K562 (cell line): Measurements from ENCODE around the gene TF. TPM values are rescaled to one million over a fixed set of nuclear protein-coding genes. Genes with fewer than 3 reads are reported as not detected.

Experiments used
- ATAC-seq: fragments of 200-7000 bp; cut with Tn5 transposase; 3 replicates; pipeline ENCODE4 v1.9.1; 2020; ENCODE audit warnings: moderate library complexity
- BruUV-seq: library from RNA; stranded (reverse); fragments of 400-500 nt; replicated peaks from 2 replicates; lab custom pipeline; 2021; lab: Mats Ljungman, UMichigan
- CTCF ChIA-PET: fragments of 300-600 bp; formaldehyde crosslinking; extraction: SDS; loops from one replicate; lab custom pipeline; 2021; ENCODE audit warnings: low intra/inter-chr PET ratio; lab: Yijun Ruan, JAX
- POLR2A ChIA-PET: fragments of 300-600, 350-650 bp; sonication (Branson Sonifier 250); formaldehyde crosslinking; extraction: SDS; loops from one replicate; lab custom pipeline; 2021; ENCODE audit warnings: antibody characterized with exemption, inconsistent platforms; lab: Yijun Ruan, JAX
- DNase-seq, 4 experiments: peaks; one replicate each; pipeline versions ENCODE4 v3.0.0 to v3.0.0-alpha.2; 2011 to 2018; ENCODE audit warnings: low spot score in 3 of 4, mixed read lengths in 3 of 4; ENCODE audit errors: extremely low read depth in 1 of 4
- FAIRE-seq: peaks from 2 replicates; lab custom pipeline; 2011; peaks lifted over from hg19 to GRCh38; lab: Jason Lieb, UNC
- H2AFZ ChIP-seq: 2 replicates; pipeline ENCODE4 v1.6.0; 2011; ENCODE audit warnings: low read depth, low read length, control low read depth, inconsistent platforms
- H3K27ac ChIP-seq: fragments of 200-600 bp; 3 replicates; pipeline ENCODE4 v1.8.0; 2011; ENCODE audit warnings: low read depth, mild to moderate bottlenecking, control low read depth, inconsistent platforms, low read length, moderate library complexity, mixed read lengths; ENCODE audit errors: extremely low read depth
- H3K27me3 ChIP-seq, 2 experiments: fragments of 300-600 bp in 1 of 2; 2 replicates in 1 of 2; 3 replicates in 1 of 2; pipeline versions ENCODE4 v1.6.0 to v1.8.0; 2011; ENCODE audit warnings: inconsistent platforms in 2 of 2, low read length in 2 of 2, mild to moderate bottlenecking in 1 of 2, mixed read lengths in 1 of 2, moderate library complexity in 1 of 2; ENCODE audit not compliant: control insufficient read depth in 2 of 2, insufficient read depth in 2 of 2
- H3K36me3 ChIP-seq: fragments of 300-600 bp; 3 replicates; pipeline ENCODE4 v1.8.0; 2011; ENCODE audit warnings: mild to moderate bottlenecking, low read length, inconsistent platforms; ENCODE audit not compliant: control insufficient read depth, insufficient read depth
- H3K4me1 ChIP-seq, 2 experiments: fragments of 200-600 bp in 1 of 2; replicated peaks in 1 of 2; 2 replicates in 1 of 2; 3 replicates in 1 of 2; pipeline versions ENCODE4 v1.5.1 to v1.8.0; 2011; ENCODE audit warnings: inconsistent platforms in 2 of 2, low read length in 2 of 2, mild to moderate bottlenecking in 1 of 2, mixed read lengths in 1 of 2, moderate library complexity in 1 of 2; ENCODE audit not compliant: control insufficient read depth in 2 of 2, insufficient read depth in 2 of 2
- H3K4me2 ChIP-seq: 2 replicates; pipeline ENCODE4 v1.6.1; 2011; ENCODE audit warnings: low read length, control low read depth, inconsistent platforms, mixed read lengths; ENCODE audit not compliant: insufficient read depth
- H3K4me3 ChIP-seq: fragments of 200-600 bp; sonication (generic), shearing (Covaris generic); 2 replicates; pipeline ENCODE4 v1.5.1; 2016; ENCODE audit warnings: control low read depth, inconsistent platforms
- H3K79me2 ChIP-seq: fragments of 200-600 bp; 3 replicates; pipeline ENCODE4 v1.8.0; 2011; ENCODE audit warnings: low read length, inconsistent platforms; ENCODE audit not compliant: control insufficient read depth, insufficient read depth
- H3K9ac ChIP-seq, 2 experiments: 2 replicates each; pipeline versions ENCODE4 v1.6.0 to v1.6.1; 2011; ENCODE audit warnings: low read depth in 2 of 2, low read length in 2 of 2, control low read depth in 1 of 2, inconsistent platforms in 1 of 2, mild to moderate bottlenecking in 1 of 2, mixed read lengths in 1 of 2; ENCODE audit not compliant: insufficient read depth in 1 of 2
- H3K9me1 ChIP-seq: one replicate; pipeline ENCODE4 v1.6.0; 2011; ENCODE audit warnings: inconsistent platforms, mild to moderate bottlenecking, low read length, moderate library complexity; ENCODE audit not compliant: control insufficient read depth, insufficient read depth
- H3K9me3 ChIP-seq: replicated peaks from 2 replicates; pipeline ENCODE4 v1.5.1; 2011; ENCODE audit warnings: low read depth, low read length, inconsistent platforms; ENCODE audit not compliant: control insufficient read depth, insufficient read depth
- H4K20me1 ChIP-seq: replicated peaks from 2 replicates; pipeline ENCODE4 v1.6.1; 2011; ENCODE audit warnings: low read length, inconsistent platforms, mixed read lengths; ENCODE audit not compliant: control insufficient read depth, insufficient read depth
- ARID3A ChIP-seq: IDR thresholded peaks from 2 replicates; pipeline ENCODE4 v1.6.1; 2012; ENCODE audit warnings: low read depth, low read length, improper control_type of control experiment, borderline replicate concordance
- CEBPG ChIP-seq, 3 experiments: fragments of 200-800 bp in 1 of 3; sonication (Bioruptor generic) in 1 of 3; sonication (generic) in 1 of 3; formaldehyde crosslinking in 1 of 3; IDR thresholded peaks in 2 of 3; conservative IDR thresholded peaks in 1 of 3; 2 replicates each; pipeline versions ENCODE4 v1.6.1 to v1.8.0; 2016 to 2022; ENCODE audit warnings: missing compliant biosample characterization in 2 of 3, missing genetic modification characterization in 2 of 3, mild to moderate bottlenecking in 1 of 3, missing genetic modification reagents in 1 of 3
- ESRRA ChIP-seq: fragments of 450-650 bp; IDR thresholded peaks from 2 replicates; pipeline ENCODE4 v1.6.1; 2014; ENCODE audit warnings: low read depth, mild to moderate bottlenecking, moderate library complexity, borderline replicate concordance
- MXI1 ChIP-seq: IDR thresholded peaks from 2 replicates; pipeline ENCODE4 v1.6.1; 2011; ENCODE audit warnings: low read depth, mild to moderate bottlenecking, improper control_type of control experiment, low read length
- ZNF175 ChIP-seq: fragments of 200-800 bp; sonication (Bioruptor generic); IDR thresholded peaks from 2 replicates; pipeline ENCODE4 v1.6.1; 2016; ENCODE audit warnings: low read depth, mild to moderate bottlenecking, missing genetic modification characterization, missing compliant biosample characterization
- ZNF444 ChIP-seq: fragments of 250-450 bp; sonication (Bioruptor Pico); IDR thresholded peaks from 2 replicates; pipeline ENCODE4 v1.4.0; 2020; ENCODE audit warnings: mild to moderate bottlenecking, moderate library complexity
- ZNF592 ChIP-seq: fragments of 450-650 bp; IDR thresholded peaks from 2 replicates; pipeline ENCODE4 v1.6.1; 2017; ENCODE audit warnings: antibody characterized with exemption, mild to moderate bottlenecking
- WGBS: fragments of 100-300 bp; shearing (Covaris generic); methylation state at CpG from one replicate; pipeline ENCODE4 v1.1.6; 2016; ENCODE audit warnings: low coverage, mixed read lengths; ENCODE audit not compliant: insufficient coverage; ENCODE audit errors: missing lambda C conversion rate; 5-methylcytosine and 5-hydroxymethylcytosine counted together
- in situ Hi-C: fragments of 300-500 bp; cut with MboI; formaldehyde crosslinking; loops from 4 replicates; pipeline ENCODE4 v1.15.0; 2018; ENCODE audit warnings: inconsistent platforms, mixed read lengths
- intact Hi-C: fragments of 100-400 bp; cut with micrococcal nuclease; formaldehyde crosslinking; loops from 2 replicates; pipeline ENCODE4 v1.14.2; 2022
- polyA plus RNA-seq, 8 experiments: library from polyadenylated mRNA; depleted of rRNA in 4 of 8; stranded (reverse) in 5 of 8; unstranded in 3 of 8; fragments of >200 nt; fragmentation: Nextera tagmentation in 2 of 8; fragmentation: Illumina TruSeq in 1 of 8; extraction: Ambion mirVana in 2 of 8; extraction: Trizol in 1 of 8; gene quantifications; 2 replicates each; pipeline versions ENCODE4 v1.2.1 to v1.2.3, GENCODE V29; 2011 to 2014; ENCODE audit warnings: inconsistent platforms in 1 of 8, missing spikeins in 1 of 8
- total RNA-seq, 7 experiments: library from RNA; depleted of rRNA in 6 of 7; stranded (reverse); fragments of >200 nt in 6 of 7; fragmentation: Illumina TruSeq in 2 of 7; extraction: Trizol in 2 of 7; gene quantifications; 2 replicates each; pipeline versions ENCODE4 v1.2.1 to v1.2.3, GENCODE V29; 2011 to 2021; ENCODE audit warnings: low replicate concordance in 1 of 7

The TF gene
- total and polyA plus RNA-seq, 9 of the 15 experiments (the other 6 are each of a cell fraction or from before 2014, with no cell fraction given): 0.09 to 9.2 (median 3.1) TPM

- Histone ChIP-seq H3K27me3 (no peaks in the 10 kb centered on the region), H3K79me2 (no peaks in the 10 kb centered on the region), H3K9me1 (no peaks in the 10 kb centered on the region), H4K20me1 (no peaks in the 10 kb centered on the region), H3K4me2 (no peak overlapping the region), H3K4me1 (no peaks in the 10 kb centered on the region), H3K4me3 (no peak overlapping the region), H3K9ac (no peak overlapping the region), H3K27ac (no peak overlapping the region), H2AFZ (no peak overlapping the region), H3K9me3 (no peaks in the 10 kb centered on the region), H3K36me3 (no peaks in the 10 kb centered on the region)
- intact Hi-C loops (loop anchor here (1.0 to 5.0 kb wide), 2 partner anchors 66 to 92 kb away; no protein-coding TSS in a partner anchor), in situ Hi-C loops (no loop called here)
- DNase-seq (no peak), FAIRE-seq (no peak), ATAC-seq (no peak)
- ChIA-PET CTCF (no interaction called here), POLR2A (no interaction called here)
- no TSS peak for BruUV-seq
- WGBS: 73% methylated on average over 9 of the region's 14 CpGs
- no peak for TF ChIP-seq ARID3A
- TF ChIP-seq CEBPG (CRISPR knock-in tag; IDR thresholded peaks at IDR 0.05): no peak
- no peak for TF ChIP-seq CEBPG (tag; conservative IDR thresholded peaks at IDR 0.05 in 1 of 2, IDR thresholded peaks at IDR 0.05 in 1 of 2)
- no peak for TF ChIP-seq ESRRA
- no peak for TF ChIP-seq ZNF592
- TF ChIP-seq ZNF444 (CRISPR knock-in tag): no peak
- TF ChIP-seq MXI1: no peak
- no peak for TF ChIP-seq ZNF175
Measured at GRCh38 chr3:133834621-133835417, 88.6 kb downstream of the TF start.
